Sigmoid colon (tissue), 4 donors: ENCODE results near the gene SELENOS.

Experiments used
- CTCF ChIP-seq, 4 experiments: fragments of 450-650 bp in 3 of 4; fragments of 200-600 bp in 1 of 4; IDR thresholded peaks; one replicate each; pipeline ENCODE4 v1.5.1; 2016 to 2019; ENCODE audit warnings: antibody characterized with exemption in 4 of 4, mild to moderate bottlenecking in 3 of 4, moderate library complexity in 2 of 4
- EP300 ChIP-seq, 4 donors: sonication (generic); formaldehyde crosslinking; IDR thresholded peaks; one replicate each; pipeline ENCODE4 v1.6.1; 2017; ENCODE audit warnings: antibody characterized with exemption in 4 of 4
- POLR2A ChIP-seq, 2 donors: fragments of 450-650 bp; IDR thresholded peaks; one replicate each; pipeline ENCODE4 v1.6.1; 2016; ENCODE audit warnings: antibody characterized with exemption in 2 of 2, mild to moderate bottlenecking in 2 of 2, moderate library complexity in 2 of 2

GRCh38 chr15:101322854-101323477 lies 45.7 kb upstream of the SELENOS start:
- no peak for TF ChIP-seq CTCF (IDR thresholded peaks at IDR 0.05)
- no peak for TF ChIP-seq EP300 (IDR thresholded peaks at IDR 0.05)
- TF ChIP-seq POLR2A (IDR thresholded peaks at IDR 0.05): no peak
